Kidney (tissue), 14 donors: ENCODE results near the gene RTRAF. TPM values are rescaled to one million over a fixed set of nuclear protein-coding genes. Genes with fewer than 3 reads are reported as not detected.

Experiments used
- DNase-seq, 5 donors: peaks; one replicate each; pipeline ENCODE4 v3.0.0-alpha.2; 2013 to 2020
- FAIRE-seq: peaks from 2 replicates; lab custom pipeline; 2012; peaks lifted over from hg19 to GRCh38; lab: Jason Lieb, UNC
- H3K27ac ChIP-seq, 2 donors: one replicate each; pipeline ENCODE4 v1.7.0; 2013; ENCODE audit warnings: low read depth in 2 of 2, low read length in 2 of 2, inconsistent platforms in 1 of 2
- H3K27me3 ChIP-seq: one replicate; pipeline ENCODE4 v1.7.1; 2013; ENCODE audit warnings: low read length, inconsistent platforms; ENCODE audit not compliant: control insufficient read depth, insufficient read depth
- H3K36me3 ChIP-seq, 3 donors: one replicate each; pipeline versions ENCODE4 v1.7.0 to v1.7.1; 2013; ENCODE audit warnings: low read length in 3 of 3, control low read depth in 1 of 3, inconsistent platforms in 1 of 3; ENCODE audit not compliant: insufficient read depth in 3 of 3, control insufficient read depth in 2 of 3
- H3K4me1 ChIP-seq, 3 donors: one replicate each; pipeline versions ENCODE4 v1.7.0 to v1.7.1; 2013; ENCODE audit warnings: low read length in 3 of 3, inconsistent platforms in 1 of 3, low read depth in 1 of 3; ENCODE audit not compliant: control insufficient read depth in 2 of 3, insufficient read depth in 2 of 3
- H3K4me3 ChIP-seq, 3 donors: one replicate each; pipeline versions ENCODE4 v1.7.0 to v1.8.1; 2013; ENCODE audit warnings: low read length in 3 of 3, control low read depth in 1 of 3, inconsistent platforms in 1 of 3
- H3K9ac ChIP-seq, 3 donors: one replicate each; pipeline versions ENCODE4 v1.7.0 to v1.7.1; 2013; ENCODE audit warnings: low read length in 3 of 3, control low read depth in 1 of 3, inconsistent platforms in 1 of 3
- H3K9me3 ChIP-seq, 3 donors: one replicate each; pipeline versions ENCODE4 v1.7.0 to v1.7.1; 2013; ENCODE audit warnings: low read length in 3 of 3, control low read depth in 1 of 3, inconsistent platforms in 1 of 3; ENCODE audit not compliant: control insufficient read depth in 2 of 3, insufficient read depth in 1 of 3
- intact Hi-C: fragments of 100-400 bp; cut with DNase I; formaldehyde crosslinking; loops from one replicate; pipeline ENCODE4 v1.11.1; 2022
- polyA plus RNA-seq: library from polyadenylated mRNA; stranded (reverse); fragments of 350-450 nt; fragmentation: Illumina TruSeq; extraction: RNeasy Lipid Tissue Mini Kit (QIAGEN cat#74804); gene quantifications from one replicate; pipeline ENCODE4 v1.2.3, GENCODE V29; 2014; ENCODE audit warnings: low read depth, low replicate concordance; ENCODE audit not compliant: insufficient read depth
- total RNA-seq: library from RNA; stranded (reverse); fragmentation: NEBNext Ultra II Directional; extraction: Animal tissue kit (Norgen Biotek cat#: 25700); gene quantifications from one replicate; pipeline ENCODE4 v1.2.1, GENCODE V29; 2021
- TF ChIP-seq, protein P1 (sequence below): IDR thresholded peaks from 3 replicates; pipeline ENCODE4 v1.5.1; 2012; ENCODE audit warnings: mild to moderate bottlenecking, moderate library complexity, borderline replicate concordance; ENCODE audit not compliant: insufficient read depth; ENCODE audit errors: extremely low read depth
- donor health status: control.
- donor health status: control.
- donor health status: control.
- donor health status: control.
- donor health status: control.
- donor health status: DM: yes; HTN: yes; CAD: no.
- donor health status: Normal renal cell carcinoma (clear cell type).

RTRAF gene
- total and polyA plus RNA-seq, 2 donors from 2014 or later, result 116 to 250 TPM

DNA sequence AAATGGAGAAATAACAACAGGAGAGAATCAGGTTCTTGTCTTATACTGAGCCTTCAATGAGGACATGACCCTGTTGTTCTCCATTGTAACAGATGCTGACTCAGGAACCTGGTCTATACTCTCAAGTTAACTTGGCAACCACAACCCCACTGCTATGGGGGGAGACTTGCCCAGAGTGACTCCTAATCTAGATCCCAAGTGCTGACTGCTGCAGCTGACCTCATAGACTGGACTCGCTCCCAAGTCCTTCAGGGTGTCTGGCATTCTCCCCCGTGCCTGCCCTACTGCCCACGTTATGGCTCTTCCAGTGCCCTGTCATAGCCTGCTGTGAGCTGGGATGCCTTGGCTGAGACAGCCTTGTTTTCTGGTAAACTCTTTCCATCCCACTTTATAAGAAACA is 42.4 kb downstream of the RTRAF start:
- Histone ChIP-seq H3K36me3 (peaks cover 0 to 2% (median 0%) of the 10 kb centered on the region in 3 donors), H3K9me3 (no peaks in the 10 kb centered on the region), H3K4me3 (no peak overlapping the region), H3K4me1 (peaks cover 0 to 13% (median 0%) of the 10 kb centered on the region in 3 donors), H3K9ac (no peak overlapping the region), H3K27ac (peak overlapping the region in 1 of 2 donors; percentile 24), H3K27me3 (no peaks in the 10 kb centered on the region)
- intact Hi-C loops, result no loop called here
- FAIRE-seq, result no peak
- DNase-seq, result no peak
- TF ChIP-seq, protein P1, sequence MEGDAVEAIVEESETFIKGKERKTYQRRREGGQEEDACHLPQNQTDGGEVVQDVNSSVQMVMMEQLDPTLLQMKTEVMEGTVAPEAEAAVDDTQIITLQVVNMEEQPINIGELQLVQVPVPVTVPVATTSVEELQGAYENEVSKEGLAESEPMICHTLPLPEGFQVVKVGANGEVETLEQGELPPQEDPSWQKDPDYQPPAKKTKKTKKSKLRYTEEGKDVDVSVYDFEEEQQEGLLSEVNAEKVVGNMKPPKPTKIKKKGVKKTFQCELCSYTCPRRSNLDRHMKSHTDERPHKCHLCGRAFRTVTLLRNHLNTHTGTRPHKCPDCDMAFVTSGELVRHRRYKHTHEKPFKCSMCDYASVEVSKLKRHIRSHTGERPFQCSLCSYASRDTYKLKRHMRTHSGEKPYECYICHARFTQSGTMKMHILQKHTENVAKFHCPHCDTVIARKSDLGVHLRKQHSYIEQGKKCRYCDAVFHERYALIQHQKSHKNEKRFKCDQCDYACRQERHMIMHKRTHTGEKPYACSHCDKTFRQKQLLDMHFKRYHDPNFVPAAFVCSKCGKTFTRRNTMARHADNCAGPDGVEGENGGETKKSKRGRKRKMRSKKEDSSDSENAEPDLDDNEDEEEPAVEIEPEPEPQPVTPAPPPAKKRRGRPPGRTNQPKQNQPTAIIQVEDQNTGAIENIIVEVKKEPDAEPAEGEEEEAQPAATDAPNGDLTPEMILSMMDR, result no peak

- Histone ChIP-seq H3K27me3 (no peaks in the 10 kb centered on the region), H3K9ac (no peak overlapping the region), H3K27ac (no peak overlapping the region), H3K9me3 (no peaks in the 10 kb centered on the region), H3K4me1 (peaks cover 0 to 9% (median 0%) of the 10 kb centered on the region in 3 donors), H3K36me3 (no peaks in the 10 kb centered on the region), H3K4me3 (no peak overlapping the region)
- intact Hi-C loops, result no loop called here
- TF ChIP-seq, protein P1, result no peak
- no peak for FAIRE-seq
- DNase-seq, result no peak
Observed at GRCh38 chr14:52032204-52032801, 43.0 kb downstream of the RTRAF start.

- Histone ChIP-seq H3K4me1 (peaks cover 0 to 9% (median 0%) of the 10 kb centered on the region in 3 donors), H3K4me3 (no peak overlapping the region), H3K27me3 (no peaks in the 10 kb centered on the region), H3K27ac (peak overlapping the region in 1 of 2 donors; percentile 29), H3K36me3 (no peaks in the 10 kb centered on the region), H3K9ac (no peak overlapping the region), H3K9me3 (no peaks in the 10 kb centered on the region)
- peak in 1 of 5 donors; percentile 36 for DNase-seq
- intact Hi-C loops, result no loop called here
- no peak for FAIRE-seq
- TF ChIP-seq, protein P1, result no peak
Observed at GRCh38 chr14:52033101-52033642, 43.8 kb downstream of the RTRAF start.
